ENCODE results near the gene RBM38. TPM values are rescaled to one million over a fixed set of nuclear protein-coding genes. Genes with fewer than 3 reads are reported as not detected.

The RBM38 gene
- total and polyA plus RNA-seq, 2 of the 4 experiments (the other 2 are of a cell fraction) = 5.2 to 11.9 TPM

GRCh38 chr20:57432862-57433491 lies 41.8 kb downstream of the RBM38 start:
- Histone ChIP-seq H4K5ac (ENCODE audit: low read depth, low read length) (no peak overlapping the region), H3K4me1 (ENCODE audit: control insufficient read depth, insufficient read depth, low read length) (no peaks in the 10 kb centered on the region), H4K8ac (ENCODE audit: low read depth in 2 of 2, low read length in 2 of 2) (no peak overlapping the region), H2AK9ac (replicated peaks; ENCODE audit: low read depth, low read length, poor library complexity) (no peak overlapping the region), H4K91ac (ENCODE audit: insufficient read depth, low read depth, low read length) (no peak overlapping the region), H3K9me3 (ENCODE audit: control insufficient read depth, insufficient read depth, low read length) (peaks cover 6% of the 10 kb centered on the region; the same call in 1 of the 2 replicates), H2BK120ac (ENCODE audit: low read depth, low read length) (no peak overlapping the region), H3K36me3 (ENCODE audit: control insufficient read depth, insufficient read depth, low read length) (no peaks in the 10 kb centered on the region), H3K23ac (ENCODE audit: low read depth, low read length) (no peak overlapping the region), H3K4me3 (ENCODE audit: insufficient read depth, low read depth, low read length) (no peak overlapping the region), H2BK20ac (ENCODE audit: low read depth, low read length) (no peak overlapping the region), H2BK5ac (ENCODE audit: low read depth, low read length, poor library complexity, severe bottlenecking) (no peak overlapping the region), H3K56ac (ENCODE audit: extremely low read depth, insufficient read depth, low read length) (no peak overlapping the region), H2AFZ (replicated peaks; ENCODE audit: low read length, poor library complexity) (peak overlapping the region; percentile 17), H3K18ac (ENCODE audit: low read depth, low read length) (no peak overlapping the region), H3K4ac (ENCODE audit: low read depth, low read length) (no peak overlapping the region), H4K20me1 (ENCODE audit: insufficient read depth, low read length) (no peaks in the 10 kb centered on the region), H2BK15ac (ENCODE audit: low read depth, low read length) (no peak overlapping the region), H3K9me1 (ENCODE audit: insufficient read depth, low read length) (no peaks in the 10 kb centered on the region), H3K27ac (ENCODE audit: insufficient read depth, low read length) (no peak overlapping the region), H3K14ac (replicated peaks; ENCODE audit: low read depth, low read length) (no peak overlapping the region), H2AK5ac (ENCODE audit: low read depth, low read length) (no peak overlapping the region), H3K9ac (ENCODE audit: low read depth, low read length) (no peak overlapping the region), H3K4me2 (ENCODE audit: low read depth, low read length) (no peak overlapping the region), H3K79me1 (ENCODE audit: low read depth in 1 of 2, low read length in 2 of 2) (no peaks in the 10 kb centered on the region), H3K27me3 (ENCODE audit: control insufficient read depth, insufficient read depth, low read length) (peaks cover 5% of the 10 kb centered on the region)
- TF ChIP-seq MXI1 (IDR thresholded peaks at IDR 0.05; ENCODE audit: borderline replicate concordance, low read depth, low read length) (no peak), ELK1 (IDR thresholded peaks at IDR 0.05; ENCODE audit: borderline replicate concordance, low read depth, low read length) (no peak), NFE2L2 (IDR thresholded peaks at IDR 0.05; ENCODE audit: low read depth, low read length) (no peak), MAZ (IDR thresholded peaks at IDR 0.05; ENCODE audit: borderline replicate concordance, low read depth, low read length) (no peak), RFX5 (IDR thresholded peaks at IDR 0.05; ENCODE audit: low read depth, low read length) (no peak), RAD21 (IDR thresholded peaks at IDR 0.05; ENCODE audit: low read length) (no peak), BHLHE40 (IDR thresholded peaks at IDR 0.05; ENCODE audit: low read depth, low read length) (no peak), CTCF (conservative IDR thresholded peaks at IDR 0.05; ENCODE audit: low read depth, low read length) (no peak), MAFK (IDR thresholded peaks at IDR 0.05; ENCODE audit: low read depth, low read length) (no peak), SMC3 (IDR thresholded peaks at IDR 0.05; ENCODE audit: low read depth, low read length) (no peak), USF2 (IDR thresholded peaks at IDR 0.05; ENCODE audit: low read depth, low read length) (no peak), CHD1 (IDR thresholded peaks at IDR 0.05; ENCODE audit: low read depth, low read length) (no peak)
- BruUV-seq (replicated peaks) = no TSS peak
- ChIA-PET CTCF (no interaction called here), POLR2A (ENCODE audit: unreplicated experiment) (no interaction called here)
- ATAC-seq (ENCODE audit: low read depth) = no peak
- dilution Hi-C loops (cut with HindIII; ENCODE audit: low sequenced_read_pairs, unreplicated experiment) = no loop called here
- DNase-seq = no peak
- intact Hi-C loops (cut with micrococcal nuclease) = no loop called here
- in situ Hi-C loops (cut with MboI; ENCODE audit: low sequenced_read_pairs) = no loop called here
- 80% methylated on average over 3 of the region's 13 CpGs; no CpG with 5 or more reads in 1 of the 2 experiments for WGBS, 2 experiments (ENCODE audit: extremely low coverage in 2 of 2, insufficient read length in 1 of 2)

All from IMR-90 (cell line).